Left ventricle myocardium inferior (tissue), 1 donor: ENCODE data around the gene API5. TPM values are rescaled to one million over a fixed set of nuclear protein-coding genes. Genes with fewer than 3 reads are reported as not detected.

Experiments
- DNase-seq: peaks from one replicate; pipeline ENCODE4 v3.0.0-alpha.2; 2020
- H3K27ac ChIP-seq: fragments of 200-600 bp; replicated peaks from 2 replicates; pipeline ENCODE4 v1.8.0; 2021
- H3K27me3 ChIP-seq: fragments of 200-600 bp; 2 replicates; pipeline ENCODE4 v1.8.0; 2021; ENCODE audit warnings: low read depth
- H3K36me3 ChIP-seq: fragments of 200-600 bp; 2 replicates; pipeline ENCODE4 v1.8.0; 2021
- H3K4me1 ChIP-seq: fragments of 200-600 bp; 2 replicates; pipeline ENCODE4 v1.8.0; 2021
- H3K4me3 ChIP-seq: fragments of 200-600 bp; 2 replicates; pipeline ENCODE4 v1.8.0; 2021; ENCODE audit warnings: mild to moderate bottlenecking, moderate library complexity
- H3K9me3 ChIP-seq: fragments of 200-600 bp; replicated peaks from 2 replicates; pipeline ENCODE4 v1.8.0; 2021
- CTCF ChIP-seq: fragments of 200-600 bp; IDR thresholded peaks from 2 replicates; pipeline ENCODE4 v1.8.0; 2021; ENCODE audit warnings: antibody characterized with exemption, mild to moderate bottlenecking, borderline replicate concordance
- intact Hi-C: fragments of 100-400 bp; cut with micrococcal nuclease; formaldehyde crosslinking; loops from one replicate; pipeline ENCODE4 v1.11.0; 2022
- long read RNA-seq: library from polyadenylated mRNA; unstranded; transcript quantifications from one replicate; pipeline ENCODE4 v2.0.0, GENCODE V29; 2021
- total RNA-seq: library from RNA; stranded (reverse); fragmentation: NEBNext Ultra II Directional; extraction: Animal tissue kit (Norgen Biotek cat#: 25700); gene quantifications from one replicate; pipeline ENCODE4 v1.2.1, GENCODE V29; 2021
- donor health status: DM: no; HTN: yes; CAD: no; lungs with severe emphysema.

The API5 gene
- 38.8 TPM for total RNA-seq
- long read RNA-seq, transcript API5-208 (14 exons, 1,868 nt): minor isoform, 34 of 85 reads
- long read RNA-seq, transcript API5-210 (13 exons, 1,760 nt): minor isoform, 6 of 85 reads
- long read RNA-seq, transcript API5-201 (14 exons, 3,714 nt): major isoform, 39 of 85 reads
- long read RNA-seq, partial matches to known transcripts: 1 of 85 reads
- long read RNA-seq, other reads (novel, unspliced or antisense): 5 of 85 reads

- intact Hi-C loops: no loop called here
- H3K4me1 ChIP-seq: peaks cover 46% of the 10 kb centered on the region
- DNase-seq: peak; percentile 91
- H3K9me3 ChIP-seq: no peaks in the 10 kb centered on the region
- peak; percentile 78 for TF ChIP-seq CTCF
- H3K36me3 ChIP-seq: no peaks in the 10 kb centered on the region
- H3K4me3 ChIP-seq: peak within 1 kb of the TSS; percentile 89
- H3K27me3 ChIP-seq: no peaks in the 10 kb centered on the region
- peak within 1 kb of the TSS; percentile 87 for H3K27ac ChIP-seq
Observed at GRCh38 chr11:43311791-43312607, at the start of gene API5. API5 (plus strand) TSS chr11:43311996; CDS start chr11:43312128, 132 bp downstream.

- peak overlapping the region; percentile 49 for H3K27ac ChIP-seq
- H3K9me3 ChIP-seq: no peaks in the 10 kb centered on the region
- TF ChIP-seq CTCF: no peak
- peaks cover 18% of the 10 kb centered on the region for H3K4me1 ChIP-seq
- intact Hi-C loops: no loop called here
- peak overlapping the region; percentile 33 for H3K4me3 ChIP-seq
- H3K36me3 ChIP-seq: no peaks in the 10 kb centered on the region
- DNase-seq: peak; percentile 61
- no peaks in the 10 kb centered on the region for H3K27me3 ChIP-seq
Observed at GRCh38 chr11:43267856-43268580, 43.8 kb upstream of the API5 start.

GRCh38 chr11:43268786-43269185 is 43.0 kb upstream of the API5 start:
- DNase-seq: no peak
- Histone ChIP-seq H3K4me1 (peaks cover 18% of the 10 kb centered on the region), H3K27me3 (no peaks in the 10 kb centered on the region), H3K27ac (peak overlapping the region; percentile 49), H3K36me3 (no peaks in the 10 kb centered on the region), H3K4me3 (peak overlapping the region; percentile 11), H3K9me3 (no peaks in the 10 kb centered on the region)
- no peak for TF ChIP-seq CTCF
- intact Hi-C loops: no loop called here

- intact Hi-C loops: no loop called here
- Histone ChIP-seq H3K4me3 (peak overlapping the region; percentile 11), H3K27me3 (no peaks in the 10 kb centered on the region), H3K36me3 (no peaks in the 10 kb centered on the region), H3K27ac (peak overlapping the region; percentile 49), H3K9me3 (no peaks in the 10 kb centered on the region), H3K4me1 (peaks cover 18% of the 10 kb centered on the region)
- TF ChIP-seq CTCF: no peak
- peak; percentile 38 for DNase-seq
Observed at GRCh38 chr11:43269254-43269918, 42.4 kb upstream of the API5 start.

GRCh38 chr11:43270468-43270867 is 41.3 kb upstream of the API5 start:
- Histone ChIP-seq H3K9me3 (no peaks in the 10 kb centered on the region), H3K4me3 (no peak overlapping the region), H3K4me1 (peaks cover 18% of the 10 kb centered on the region), H3K27me3 (no peaks in the 10 kb centered on the region), H3K27ac (no peak overlapping the region), H3K36me3 (no peaks in the 10 kb centered on the region)
- TF ChIP-seq CTCF: no peak
- DNase-seq: no peak
- intact Hi-C loops: no loop called here
